HepG2 (cell line): Measurements from ENCODE around the gene CPE. TPM values are rescaled to one million over a fixed set of nuclear protein-coding genes. Genes with fewer than 3 reads are reported as not detected.

Experiments
- AHDC1 ChIP-seq: sonication (generic); formaldehyde crosslinking; IDR thresholded peaks from 2 replicates; pipeline ENCODE4 v1.5.1; 2020; ENCODE audit warnings: mild to moderate bottlenecking, missing genetic modification reagents, borderline replicate concordance
- FOXO1 ChIP-seq: sonication (generic); formaldehyde crosslinking; IDR thresholded peaks from 2 replicates; pipeline ENCODE4 v1.4.0; 2020; ENCODE audit warnings: missing genetic modification reagents
- GATAD1 ChIP-seq: IDR thresholded peaks from 2 replicates; pipeline ENCODE4 v1.6.1; 2016; ENCODE audit warnings: missing genetic modification reagents, missing compliant biosample characterization
- GMEB1 ChIP-seq: sonication (generic); formaldehyde crosslinking; IDR thresholded peaks from 2 replicates; pipeline ENCODE4 v1.5.1; 2020; ENCODE audit warnings: missing genetic modification reagents, mild to moderate bottlenecking, borderline replicate concordance
- LRRFIP1 ChIP-seq: sonication (generic); formaldehyde crosslinking; conservative IDR thresholded peaks from 2 replicates; pipeline ENCODE4 v1.4.0; 2020; ENCODE audit warnings: missing genetic modification reagents
- NCOA2 ChIP-seq: sonication (generic); formaldehyde crosslinking; IDR thresholded peaks from 2 replicates; pipeline ENCODE4 v1.8.0; 2022; ENCODE audit warnings: inconsistent platforms
- NFYC ChIP-seq: IDR thresholded peaks from 2 replicates; pipeline ENCODE4 v1.6.1; 2016; ENCODE audit warnings: missing genetic modification reagents, missing compliant biosample characterization
- NR2F2 ChIP-seq: IDR thresholded peaks from 2 replicates; pipeline ENCODE4 v1.6.1; 2012; ENCODE audit warnings: low read depth, inconsistent platforms, borderline replicate concordance
- RXRB ChIP-seq: IDR thresholded peaks from 2 replicates; pipeline ENCODE4 v1.6.1; 2016; ENCODE audit warnings: borderline replicate concordance, missing genetic modification reagents, missing compliant biosample characterization
- SMAD3 ChIP-seq: sonication (generic); formaldehyde crosslinking; IDR thresholded peaks from 2 replicates; pipeline ENCODE4 v1.4.0; 2020; ENCODE audit warnings: missing genetic modification reagents
- TBX3 ChIP-seq: fragments of 450-650 bp; IDR thresholded peaks from 2 replicates; pipeline ENCODE4 v1.6.1; 2017; ENCODE audit warnings: antibody characterized with exemption, mild to moderate bottlenecking, inconsistent platforms, borderline replicate concordance
- ZBTB39 ChIP-seq: sonication (generic); formaldehyde crosslinking; IDR thresholded peaks from 2 replicates; pipeline ENCODE4 v1.5.0; 2020; ENCODE audit warnings: missing genetic modification reagents
- ZFP36L1 ChIP-seq: sonication (generic); formaldehyde crosslinking; IDR thresholded peaks from 2 replicates; pipeline ENCODE4 v1.8.0; 2022; ENCODE audit warnings: mild to moderate bottlenecking, missing genetic modification reagents, moderate library complexity
- ZNF333 ChIP-seq: sonication (generic); formaldehyde crosslinking; IDR thresholded peaks from 2 replicates; pipeline ENCODE4 v1.4.0; 2020; ENCODE audit warnings: mild to moderate bottlenecking, missing genetic modification reagents, borderline replicate concordance
- ZNF484 ChIP-seq: sonication (generic); formaldehyde crosslinking; IDR thresholded peaks from 2 replicates; pipeline ENCODE4 v1.5.1; 2020; ENCODE audit warnings: mild to moderate bottlenecking, low read depth, missing genetic modification reagents, borderline replicate concordance
- ZNF558 ChIP-seq: sonication (generic); formaldehyde crosslinking; IDR thresholded peaks from 2 replicates; pipeline ENCODE4 v1.9.0; 2022; ENCODE audit warnings: mild to moderate bottlenecking, missing genetic modification reagents, borderline replicate concordance
- polyA plus RNA-seq, 8 experiments: library from polyadenylated mRNA; depleted of rRNA in 3 of 8; stranded (reverse) in 7 of 8; unstranded in 1 of 8; fragments of >200 nt; fragmentation: Illumina TruSeq in 4 of 8; extraction: Trizol in 4 of 8; gene quantifications; 2 replicates each; pipeline versions ENCODE4 v1.2.1 to v1.2.3, GENCODE V29; 2011 to 2016; ENCODE audit warnings: low read depth in 4 of 8, missing spikeins in 1 of 8, mixed read lengths in 1 of 8; ENCODE audit not compliant: insufficient read depth in 1 of 8
- total RNA-seq, 5 experiments: library from RNA; depleted of rRNA; stranded (reverse); fragments of >200 nt; fragmentation: Illumina TruSeq; extraction: Trizol; gene quantifications; 2 replicates each; pipeline ENCODE4 v1.2.3, GENCODE V29; 2016; ENCODE audit warnings: low read depth in 1 of 5

The CPE gene
- total and polyA plus RNA-seq, 2 of the 13 experiments (the other 11 are each of a cell fraction or from before 2014, with no cell fraction given) = 268 to 852 TPM

- TF ChIP-seq ZBTB39 (CRISPR knock-in tag) = no peak
- TF ChIP-seq NR2F2 = peak; percentile 73
- no peak for TF ChIP-seq ZNF484 (CRISPR knock-in tag)
- TF ChIP-seq SMAD3 (CRISPR knock-in tag) = peak; percentile 73; the same call in 1 of the 2 replicates
- no peak for TF ChIP-seq NFYC (CRISPR knock-in tag)
- TF ChIP-seq RXRB (CRISPR knock-in tag) = peak; percentile 72
- peak; percentile 93 for TF ChIP-seq NCOA2 (CRISPR knock-in tag)
- 0 out of 2 replicates have a peak, but pooled peaks have one; percentile 24 for TF ChIP-seq GATAD1
- TF ChIP-seq FOXO1 (CRISPR knock-in tag) = peak; percentile 90
- no peak for TF ChIP-seq ZNF558 (CRISPR knock-in tag)
- TF ChIP-seq GMEB1 (CRISPR knock-in tag) = no peak
- TF ChIP-seq ZNF333 = no peak
- no peak for TF ChIP-seq ZFP36L1
- no peak for TF ChIP-seq LRRFIP1
- TF ChIP-seq AHDC1 (CRISPR knock-in tag) = peak; percentile 85
- TF ChIP-seq TBX3 = no peak
Measured at GRCh38 chr4:165367040-165367439, 11.8 kb upstream of the CPE start (continued).
